Raji (cell line): ENCODE measurements around the gene ZFHX3.

Experiments used
- POLR2A ChIP-seq: IDR thresholded peaks from 2 replicates; pipeline ENCODE4 v1.6.1; 2011; ENCODE audit warnings: low read depth, low read length, control low read depth; ENCODE audit not compliant: insufficient read depth

Gene ZFHX3

GRCh38 chr16:72841506-72841905, 206.4 kb downstream of the ZFHX3 start:
- no peak for TF ChIP-seq POLR2A

GRCh38 chr16:72840631-72841381, 207.1 kb downstream of the ZFHX3 start:
- no peak for TF ChIP-seq POLR2A

- TF ChIP-seq POLR2A, result no peak
These were observed 209.0 kb downstream of the ZFHX3 start for GRCh38 chr16:72838951-72839350.

GRCh38 chr16:72838586-72838910, 209.4 kb downstream of the ZFHX3 start:
- TF ChIP-seq POLR2A, result no peak

- no peak for TF ChIP-seq POLR2A
These were observed 209.9 kb downstream of the ZFHX3 start for GRCh38 chr16:72837846-72838585.

- TF ChIP-seq POLR2A, result no peak
These were observed 210.9 kb downstream of the ZFHX3 start for GRCh38 chr16:72836985-72837384.

- no peak for TF ChIP-seq POLR2A
These were observed 211.7 kb downstream of the ZFHX3 start for GRCh38 chr16:72836181-72836580.

- TF ChIP-seq POLR2A, result no peak
These were observed 212.8 kb downstream of the ZFHX3 start for GRCh38 chr16:72835086-72835485.

- TF ChIP-seq POLR2A, result no peak
These were observed 213.4 kb downstream of the ZFHX3 start for GRCh38 chr16:72834499-72834898.

- no peak for TF ChIP-seq POLR2A
These were observed 214.0 kb downstream of the ZFHX3 start for GRCh38 chr16:72833969-72834368.

- no peak for TF ChIP-seq POLR2A
These were observed 214.4 kb downstream of the ZFHX3 start for GRCh38 chr16:72833482-72833881.

GRCh38 chr16:72832621-72833248, 215.2 kb downstream of the ZFHX3 start:
- no peak for TF ChIP-seq POLR2A

- TF ChIP-seq POLR2A, result no peak
These were observed 217.8 kb downstream of the ZFHX3 start for GRCh38 chr16:72829846-72830775.

- TF ChIP-seq POLR2A, result no peak
These were observed 220.1 kb downstream of the ZFHX3 start for GRCh38 chr16:72827866-72828265.
